HG02571 (cell line): Measurements from ENCODE around the gene ITPR1.

Source experiments
- ATAC-seq: cut with Tn5 transposase; IDR thresholded peaks from one replicate; pipeline ENCODE4 v1.9.1; 2021; ENCODE audit warnings: mild to moderate bottlenecking, moderate library complexity; ENCODE audit not compliant: unreplicated experiment

Gene ITPR1

GRCh38 chr3:4508048-4508981 lies 15.2 kb downstream of the ITPR1 start:
- peak; percentile 55 for ATAC-seq

- no peak for ATAC-seq
Measured at GRCh38 chr3:4509043-4509442, 15.9 kb downstream of the ITPR1 start.

- no peak for ATAC-seq
Measured at GRCh38 chr3:4509983-4510755, 17.0 kb downstream of the ITPR1 start.

GRCh38 chr3:4511491-4512262 lies 18.5 kb downstream of the ITPR1 start:
- no peak for ATAC-seq

GRCh38 chr3:4512895-4513616 lies 19.9 kb downstream of the ITPR1 start:
- no peak for ATAC-seq

GRCh38 chr3:4514321-4514720 lies 21.2 kb downstream of the ITPR1 start:
- ATAC-seq = no peak

- no peak for ATAC-seq
Measured at GRCh38 chr3:4514916-4515315, 21.8 kb downstream of the ITPR1 start.

- no peak for ATAC-seq
Measured at GRCh38 chr3:4515916-4516579, 22.9 kb downstream of the ITPR1 start.

- no peak for ATAC-seq
Measured at GRCh38 chr3:4517093-4517492, 23.9 kb downstream of the ITPR1 start.

GRCh38 chr3:4517643-4518311 lies 24.6 kb downstream of the ITPR1 start:
- no peak for ATAC-seq

GRCh38 chr3:4520033-4520816 lies 27.1 kb downstream of the ITPR1 start:
- ATAC-seq = no peak

GRCh38 chr3:4522947-4523346 lies 29.8 kb downstream of the ITPR1 start:
- ATAC-seq = no peak

GRCh38 chr3:4523710-4524698 lies 30.9 kb downstream of the ITPR1 start:
- ATAC-seq = no peak

GRCh38 chr3:4525560-4526223 lies 32.5 kb downstream of the ITPR1 start:
- ATAC-seq = no peak

- ATAC-seq = no peak
Measured at GRCh38 chr3:4528320-4528719, 35.2 kb downstream of the ITPR1 start.

- no peak for ATAC-seq
Measured at GRCh38 chr3:4528819-4529600, 35.9 kb downstream of the ITPR1 start.
